ENCODE results near the gene RIMKLA.

DNA sequence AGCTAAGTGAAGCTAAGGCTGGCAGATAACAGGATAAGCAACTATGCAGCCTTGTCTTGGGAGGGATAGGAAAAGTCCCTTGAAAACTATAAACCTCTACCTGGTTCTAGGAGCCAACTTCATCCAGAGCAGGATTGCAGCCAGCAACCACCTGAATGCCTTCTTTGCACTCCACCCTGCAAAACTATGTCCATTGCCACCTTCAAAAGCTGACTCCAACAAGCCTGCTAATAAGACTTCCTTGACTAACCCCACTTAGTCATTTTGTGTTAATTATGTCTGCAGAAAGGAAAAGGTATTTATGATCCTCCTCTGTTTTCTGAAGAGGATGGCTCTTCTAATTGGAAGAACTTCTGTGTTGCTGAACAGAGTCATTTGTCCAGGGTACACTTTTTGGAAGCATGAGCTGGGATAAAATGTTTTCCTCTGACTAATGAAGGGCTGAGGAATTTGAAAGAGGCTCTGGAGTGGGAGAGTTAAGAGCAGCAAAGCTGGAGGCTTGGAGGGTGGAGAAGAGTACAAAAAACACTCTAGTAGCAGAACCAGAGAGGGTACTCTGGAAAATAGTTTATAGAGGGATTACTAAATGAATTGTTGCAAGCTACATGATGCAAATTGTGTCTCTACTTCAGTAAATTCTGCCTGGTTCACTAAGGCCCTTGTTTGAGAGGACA lies 9.6 kb upstream of the RIMKLA start:
- TF ChIP-seq, protein P1, sequence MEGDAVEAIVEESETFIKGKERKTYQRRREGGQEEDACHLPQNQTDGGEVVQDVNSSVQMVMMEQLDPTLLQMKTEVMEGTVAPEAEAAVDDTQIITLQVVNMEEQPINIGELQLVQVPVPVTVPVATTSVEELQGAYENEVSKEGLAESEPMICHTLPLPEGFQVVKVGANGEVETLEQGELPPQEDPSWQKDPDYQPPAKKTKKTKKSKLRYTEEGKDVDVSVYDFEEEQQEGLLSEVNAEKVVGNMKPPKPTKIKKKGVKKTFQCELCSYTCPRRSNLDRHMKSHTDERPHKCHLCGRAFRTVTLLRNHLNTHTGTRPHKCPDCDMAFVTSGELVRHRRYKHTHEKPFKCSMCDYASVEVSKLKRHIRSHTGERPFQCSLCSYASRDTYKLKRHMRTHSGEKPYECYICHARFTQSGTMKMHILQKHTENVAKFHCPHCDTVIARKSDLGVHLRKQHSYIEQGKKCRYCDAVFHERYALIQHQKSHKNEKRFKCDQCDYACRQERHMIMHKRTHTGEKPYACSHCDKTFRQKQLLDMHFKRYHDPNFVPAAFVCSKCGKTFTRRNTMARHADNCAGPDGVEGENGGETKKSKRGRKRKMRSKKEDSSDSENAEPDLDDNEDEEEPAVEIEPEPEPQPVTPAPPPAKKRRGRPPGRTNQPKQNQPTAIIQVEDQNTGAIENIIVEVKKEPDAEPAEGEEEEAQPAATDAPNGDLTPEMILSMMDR (IDR thresholded peaks at IDR 0.05), result no peak
- TF ChIP-seq POLR2A (IDR thresholded peaks at IDR 0.05), result no peak
